Sigmoid colon (tissue), 7 donors: ENCODE data around the gene ARPC5L. TPM values are rescaled to one million over a fixed set of nuclear protein-coding genes. Genes with fewer than 3 reads are reported as not detected.

Experiments
- DNase-seq: peaks from one replicate; pipeline ENCODE4 v3.0.0-alpha.2; 2019
- H3K27ac ChIP-seq, 4 donors: fragments of 200-600 bp; sonication (generic); one replicate each; pipeline ENCODE4 v1.5.1; 2016 to 2019; ENCODE audit warnings: mild to moderate bottlenecking in 1 of 4
- H3K27me3 ChIP-seq, 3 donors: fragments of 200-600 bp; sonication (generic); one replicate each; pipeline ENCODE4 v1.5.1; 2019; ENCODE audit warnings: mild to moderate bottlenecking in 1 of 3
- H3K36me3 ChIP-seq, 4 donors: fragments of 200-600 bp; sonication (generic); one replicate each; pipeline ENCODE4 v1.5.1; 2016 to 2019
- H3K4me1 ChIP-seq, 4 donors: fragments of 200-600 bp; sonication (generic); one replicate each; pipeline ENCODE4 v1.5.1; 2017 to 2019
- H3K4me3 ChIP-seq, 4 donors: fragments of 200-600 bp; sonication (generic); one replicate each; pipeline ENCODE4 v1.5.1; 2017 to 2019; ENCODE audit warnings: mild to moderate bottlenecking in 2 of 4, moderate library complexity in 1 of 4
- H3K9me3 ChIP-seq, 4 donors: fragments of 200-600 bp in 3 of 4; sonication (generic) in 3 of 4; one replicate each; pipeline versions ENCODE4 v1.5.1 to v1.6.1; 2013 to 2019
- CTCF ChIP-seq, 4 experiments: fragments of 450-650 bp in 3 of 4; fragments of 200-600 bp in 1 of 4; IDR thresholded peaks; one replicate each; pipeline ENCODE4 v1.5.1; 2016 to 2019; ENCODE audit warnings: antibody characterized with exemption in 4 of 4, mild to moderate bottlenecking in 3 of 4, moderate library complexity in 2 of 4
- EP300 ChIP-seq, 4 donors: sonication (generic); formaldehyde crosslinking; IDR thresholded peaks; one replicate each; pipeline ENCODE4 v1.6.1; 2017; ENCODE audit warnings: antibody characterized with exemption in 4 of 4
- POLR2A ChIP-seq, 2 donors: fragments of 450-650 bp; IDR thresholded peaks; one replicate each; pipeline ENCODE4 v1.6.1; 2016; ENCODE audit warnings: antibody characterized with exemption in 2 of 2, mild to moderate bottlenecking in 2 of 2, moderate library complexity in 2 of 2
- POLR2AphosphoS5 ChIP-seq, 4 donors: sonication (generic); formaldehyde crosslinking; IDR thresholded peaks; one replicate each; pipeline ENCODE4 v1.6.1; 2017; ENCODE audit warnings: antibody characterized with exemption in 4 of 4
- WGBS, 2 donors: extraction: QIAGEN DNeasy Blood & Tissue Kit; methylation state at CpG; one replicate each; pipeline ENCODE4 v1.1.7; 2013; 5-methylcytosine and 5-hydroxymethylcytosine counted together
- intact Hi-C: fragments of 100-400 bp; cut with DNase I; formaldehyde crosslinking; loops from one replicate; pipeline ENCODE4 v1.15.1; 2023
- polyA plus RNA-seq, 3 donors: library from polyadenylated mRNA; stranded (reverse); fragments of 200-250 nt; gene quantifications; one replicate each; pipeline ENCODE4 v1.2.3, GENCODE V29; 2013
- total RNA-seq, 4 donors: library from RNA; depleted of rRNA; stranded (reverse); fragments of >200 nt; gene quantifications; one replicate each; pipeline ENCODE4 v1.1.0, GENCODE V29; 2016
- donor health status: healthy with polysubstance abuse.
- donor health status: Bipolar disorder and iron deficiency.
- donor health status: healthy.

The ARPC5L gene
- total and polyA plus RNA-seq, 7 donors, result 16.9 to 70.3 (median 26.2) TPM

- peaks cover 3 to 29% (median 19%) of the 10 kb centered on the region in 4 donors for H3K36me3 ChIP-seq
- H3K27ac ChIP-seq, result peak overlapping the region in 1 of 4 donors; percentile 55
- no peaks in the 10 kb centered on the region for H3K27me3 ChIP-seq
- intact Hi-C loops, result loop anchor here (10.0 kb wide), 1 partner anchor 239 kb away; no protein-coding TSS in a partner anchor
- TF ChIP-seq CTCF (IDR thresholded peaks at IDR 0.05), result no peak
- TF ChIP-seq POLR2A (IDR thresholded peaks at IDR 0.05), result no peak
- no peak overlapping the region for H3K4me3 ChIP-seq
- peaks cover 0 to 34% (median 22%) of the 10 kb centered on the region in 4 donors for H3K4me1 ChIP-seq
- WGBS, 2 donors, result 85 to 90% methylated on average over 8 of the region's 8 CpGs
- H3K9me3 ChIP-seq, result no peaks in the 10 kb centered on the region
- no peak for DNase-seq
Measured at GRCh38 chr9:124854161-124854560, 7.8 kb upstream of the ARPC5L start.

- Histone ChIP-seq H3K4me3 (no peak overlapping the region), H3K9me3 (no peaks in the 10 kb centered on the region), H3K36me3 (peaks cover 3 to 36% (median 25%) of the 10 kb centered on the region in 4 donors), H3K27ac (no peak overlapping the region), H3K27me3 (no peaks in the 10 kb centered on the region), H3K4me1 (peaks cover 0 to 33% (median 24%) of the 10 kb centered on the region in 4 donors)
- DNase-seq, result no peak
- 62 to 70% methylated on average over 7 of the region's 7 CpGs for WGBS, 2 donors
- TF ChIP-seq POLR2A (IDR thresholded peaks at IDR 0.05) (no peak), CTCF (IDR thresholded peaks at IDR 0.05) (no peak), EP300 (IDR thresholded peaks at IDR 0.05) (no peak), POLR2AphosphoS5 (IDR thresholded peaks at IDR 0.05) (no peak)
- intact Hi-C loops, result loop anchor here (10.0 kb wide), 1 partner anchor 240 kb away; no protein-coding TSS in a partner anchor
Measured at GRCh38 chr9:124854822-124855221, 7.1 kb upstream of the ARPC5L start.

- 82 to 89% methylated on average over 18 of the region's 18 CpGs for WGBS, 2 donors
- H3K36me3 ChIP-seq, result peaks cover 3 to 43% (median 31%) of the 10 kb centered on the region in 4 donors
- intact Hi-C loops, result loop anchor here (10.0 kb wide), 1 partner anchor 241 kb away; no protein-coding TSS in a partner anchor
Measured at GRCh38 chr9:124855566-124855943, 6.4 kb upstream of the ARPC5L start.

GRCh38 chr9:124855944-124856765, 5.8 kb upstream of the ARPC5L start:
- Histone ChIP-seq H3K36me3 (peaks cover 3 to 45% (median 33%) of the 10 kb centered on the region in 4 donors), H3K9me3 (no peaks in the 10 kb centered on the region), H3K4me3 (no peak overlapping the region), H3K4me1 (peaks cover 0 to 46% (median 35%) of the 10 kb centered on the region in 4 donors), H3K27me3 (no peaks in the 10 kb centered on the region), H3K27ac (no peak overlapping the region)
- DNase-seq, result no peak
- TF ChIP-seq EP300 (IDR thresholded peaks at IDR 0.05) (no peak), CTCF (IDR thresholded peaks at IDR 0.05) (peak in 1 of 4 experiments; percentile 17)
- WGBS, 2 donors, result 66 to 72% methylated on average over 16 of the region's 16 CpGs
- intact Hi-C loops, result loop anchor here (10.0 kb wide), 1 partner anchor 241 kb away; no protein-coding TSS in a partner anchor

More at GRCh38 chr9:124855566-124855943, 6.4 kb upstream of the ARPC5L start:
- peaks cover 0 to 40% (median 29%) of the 10 kb centered on the region in 4 donors for H3K4me1 ChIP-seq
- H3K4me3 ChIP-seq, result no peak overlapping the region
- no peak for TF ChIP-seq POLR2A (IDR thresholded peaks at IDR 0.05)
- no peak for TF ChIP-seq CTCF (IDR thresholded peaks at IDR 0.05)
- no peak for TF ChIP-seq POLR2AphosphoS5 (IDR thresholded peaks at IDR 0.05)
- no peak for TF ChIP-seq EP300 (IDR thresholded peaks at IDR 0.05)
- H3K27ac ChIP-seq, result no peak overlapping the region
- H3K27me3 ChIP-seq, result no peaks in the 10 kb centered on the region
- no peaks in the 10 kb centered on the region for H3K9me3 ChIP-seq
- no peak for DNase-seq
